Measurements from ENCODE around the gene ZNF579.

Gene ZNF579

DNA sequence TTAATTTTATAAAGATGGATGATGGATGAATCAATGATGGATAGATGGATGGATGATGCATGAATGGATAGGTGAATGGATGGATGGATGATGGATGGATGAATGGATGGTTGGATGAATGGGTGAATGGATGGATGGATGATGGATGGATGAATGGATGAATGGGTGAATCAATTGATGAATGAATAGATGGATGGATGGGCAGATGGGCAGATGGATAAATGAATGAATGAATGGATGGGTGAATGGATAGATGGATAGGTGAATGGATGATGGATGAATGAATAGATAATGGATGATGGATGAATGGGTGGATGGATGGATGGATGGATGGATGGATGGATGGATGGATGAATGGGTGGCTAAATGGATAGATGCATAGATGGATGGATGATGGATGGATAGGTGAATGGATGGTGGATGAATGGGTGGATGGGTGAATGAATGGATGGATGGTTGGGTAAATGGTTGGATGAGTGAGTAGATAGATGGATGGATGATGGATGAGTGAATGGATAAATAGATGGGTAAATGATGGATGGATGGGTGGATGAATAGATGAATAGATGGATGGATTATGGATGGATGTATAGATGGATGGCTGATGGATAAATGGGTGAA lies 12.8 kb downstream of the ZNF579 start:
- DNase-seq (ENCODE audit: low read depth), result no peak

DNA sequence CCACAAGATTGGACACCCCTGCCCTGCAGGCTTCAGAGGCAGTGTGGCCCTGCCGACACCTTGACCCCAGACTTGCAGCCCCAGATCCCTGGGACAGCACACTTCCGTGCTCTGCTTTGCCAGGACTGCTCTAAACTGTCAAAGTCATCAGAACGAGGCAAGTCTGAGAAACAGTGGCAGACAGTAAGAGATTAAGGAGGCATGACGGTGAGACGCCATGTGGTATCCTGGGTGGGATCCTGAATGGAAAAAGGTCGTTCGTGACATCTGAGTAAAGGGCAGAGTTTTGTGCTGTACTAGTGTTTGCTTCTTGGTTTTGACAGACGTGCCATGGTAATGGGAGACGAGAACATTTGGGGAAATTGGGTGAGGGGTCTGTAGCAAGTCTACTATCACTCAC lies 13.8 kb downstream of the ZNF579 start:
- DNase-seq (ENCODE audit: low read depth), result no peak

DNA sequence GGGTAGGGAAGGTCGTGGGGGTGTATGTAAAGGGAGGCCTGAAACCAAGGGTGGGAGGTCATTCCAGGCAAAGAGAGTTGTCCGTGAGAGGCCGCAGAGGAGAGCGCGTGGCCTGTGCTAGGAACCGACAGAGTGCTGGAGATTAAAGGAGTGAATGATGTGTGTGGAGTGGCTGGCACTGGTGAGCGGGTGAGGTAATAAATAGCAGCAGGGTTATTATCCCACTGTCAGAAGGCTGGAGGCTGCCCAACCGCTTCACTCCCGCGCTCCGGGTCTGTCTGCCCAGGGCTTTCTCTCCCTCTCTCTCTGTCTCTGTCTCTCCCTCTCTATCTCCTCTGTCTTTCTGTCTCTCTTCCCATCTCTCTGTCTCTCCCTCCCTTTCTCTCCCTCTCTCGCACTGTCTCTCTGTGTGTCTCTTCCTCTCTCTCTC lies 17.4 kb downstream of the ZNF579 start:
- DNase-seq (ENCODE audit: low read depth), result no peak

DNA sequence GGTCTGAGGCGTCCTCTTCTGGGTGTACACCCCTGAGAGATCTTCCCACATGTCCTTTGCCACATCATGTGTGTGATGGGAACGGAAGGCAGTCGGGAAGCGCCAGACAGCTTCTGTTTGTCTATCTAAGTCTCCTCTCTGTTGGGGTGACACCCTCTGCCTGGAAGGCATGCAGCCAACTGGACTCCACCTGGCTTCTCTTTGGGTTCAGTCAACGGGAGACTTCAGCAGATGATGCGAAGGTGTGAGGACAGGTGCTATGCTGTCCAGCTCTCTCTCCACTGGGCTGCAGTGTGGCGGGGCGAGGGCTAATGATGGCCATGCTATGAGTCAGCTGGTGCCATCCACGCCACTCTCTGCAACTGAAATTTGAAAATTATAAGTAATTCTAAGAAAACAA lies 21.0 kb downstream of the ZNF579 start:
- no peak for DNase-seq (ENCODE audit: low read depth)

DNA sequence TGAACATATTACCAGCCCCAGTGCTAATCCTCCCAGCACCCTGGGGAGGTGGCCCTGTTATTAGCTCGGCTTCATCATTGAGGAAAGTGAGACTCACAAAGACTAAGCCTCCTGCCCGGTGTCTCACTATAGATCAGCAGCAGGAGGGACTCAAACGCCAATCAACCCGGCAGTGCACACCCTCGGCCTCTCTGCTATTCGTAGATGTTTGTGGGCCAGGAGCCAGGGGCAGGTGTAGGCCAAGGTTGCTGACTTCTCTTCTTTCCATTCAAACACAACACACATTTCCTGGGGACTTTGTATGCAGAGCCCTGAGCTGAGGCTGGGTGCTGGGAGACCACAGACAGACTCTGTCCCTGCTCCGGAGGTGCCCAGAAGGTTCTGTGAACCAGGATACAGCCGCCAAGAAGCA lies 25.9 kb downstream of the ZNF579 start:
- no peak for DNase-seq (ENCODE audit: low read depth)

DNA sequence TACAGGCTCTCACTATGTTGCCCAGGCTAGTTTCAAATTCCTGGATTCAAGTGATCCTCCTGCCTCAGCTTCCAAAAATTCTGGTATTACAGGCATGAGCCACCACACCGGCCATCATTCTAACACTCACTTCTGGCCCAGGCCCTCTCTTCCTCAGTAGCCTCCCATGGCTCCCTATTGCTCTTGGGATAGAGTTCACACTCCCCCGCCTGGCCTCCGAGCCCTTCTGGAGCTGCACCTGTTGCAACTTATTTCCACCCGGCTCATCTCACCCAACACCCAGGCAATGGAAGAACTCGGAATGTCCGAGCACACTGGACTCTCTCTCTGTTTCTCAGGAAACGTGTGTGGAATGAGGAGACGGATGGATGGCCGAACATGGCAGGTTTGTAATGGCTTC lies 26.3 kb downstream of the ZNF579 start:
- no peak for DNase-seq (ENCODE audit: low read depth)

DNA sequence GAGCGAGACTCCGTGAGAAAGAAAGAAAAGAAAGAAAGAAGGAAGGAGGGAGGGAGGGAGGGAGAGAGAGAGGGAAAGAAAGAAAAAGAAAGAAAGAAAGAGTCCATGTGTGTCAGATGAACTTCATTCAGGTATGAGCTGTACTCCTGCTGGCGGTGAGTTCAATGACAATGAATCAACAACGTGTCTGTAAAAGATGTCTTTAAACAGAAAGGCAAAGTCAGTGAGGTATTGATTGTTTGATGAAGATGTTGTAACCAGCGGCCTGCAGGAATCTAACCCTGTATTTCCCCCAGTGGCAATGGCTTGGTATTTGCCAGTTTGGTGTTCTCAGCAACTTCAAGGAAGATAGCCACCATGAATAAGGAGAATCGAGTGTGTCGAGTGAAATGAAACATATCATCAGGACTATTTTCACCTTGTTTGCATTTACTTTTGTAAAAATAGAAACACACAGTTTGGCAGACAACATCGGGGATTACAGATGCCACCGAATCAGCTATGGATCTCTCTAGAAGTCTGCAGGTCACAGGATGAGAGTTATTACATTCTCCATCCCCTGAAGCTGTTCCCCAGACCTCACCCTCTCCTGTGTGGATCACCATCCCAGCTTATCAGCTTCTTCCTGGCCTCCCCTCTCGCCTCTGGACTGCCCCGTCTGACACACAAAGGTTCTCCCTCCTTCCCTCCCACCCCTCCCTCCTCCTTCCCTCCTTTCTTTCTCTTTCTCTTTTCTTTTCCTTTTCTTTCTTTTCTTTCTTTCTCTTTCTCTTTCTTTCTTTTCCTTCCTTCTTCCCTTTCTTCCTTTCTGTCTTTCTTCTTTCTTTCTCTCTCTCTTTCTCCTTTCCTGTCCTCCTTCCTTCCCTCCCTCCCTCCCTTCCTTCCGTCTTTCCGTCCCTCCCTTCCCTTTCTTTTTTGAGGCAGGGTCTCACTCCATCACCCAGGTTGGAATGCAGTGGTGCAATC lies 27.1 kb downstream of the ZNF579 start:
- DNase-seq (ENCODE audit: low read depth), result no peak

DNA sequence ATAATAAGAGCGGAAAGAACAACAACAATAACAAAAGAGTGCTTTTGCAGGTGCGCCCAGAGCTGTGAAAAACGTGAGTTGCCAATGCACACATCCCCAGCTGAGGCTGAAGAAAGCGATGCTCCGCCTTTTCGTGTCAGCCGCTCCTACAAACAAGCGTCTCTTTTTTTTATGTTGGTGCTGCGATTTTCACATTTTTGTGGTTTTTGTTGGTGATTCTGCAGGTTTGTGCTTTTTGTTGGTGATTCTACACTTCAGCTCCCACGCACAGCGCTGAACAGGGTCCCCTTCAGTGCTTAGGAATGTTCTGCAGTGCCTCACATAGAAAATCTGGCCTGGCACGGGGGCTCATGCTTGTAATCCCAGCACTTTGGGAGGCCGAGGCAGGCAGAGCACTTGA lies 28.0 kb downstream of the ZNF579 start:
- no peak for DNase-seq (ENCODE audit: low read depth)

DNA sequence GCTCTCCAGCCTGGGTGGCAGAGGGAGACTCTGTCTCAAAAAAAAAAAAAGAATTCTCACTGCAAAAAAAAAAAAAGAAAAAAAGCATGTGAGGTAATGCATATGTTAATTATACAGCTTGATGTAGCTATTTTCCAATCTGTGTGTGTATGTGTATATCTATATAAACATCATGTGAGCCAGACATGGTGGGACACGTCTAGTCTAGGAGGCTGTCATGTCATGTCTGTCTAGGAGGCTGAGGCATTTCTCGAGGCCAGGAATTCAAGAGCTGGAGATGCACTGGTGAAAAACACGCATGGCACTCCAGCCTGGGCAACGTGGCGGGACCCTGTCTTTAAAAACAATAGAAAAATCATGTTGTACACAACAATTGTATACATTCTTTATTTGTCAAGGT lies 28.4 kb downstream of the ZNF579 start:
- no peak for DNase-seq (ENCODE audit: low read depth)

DNA sequence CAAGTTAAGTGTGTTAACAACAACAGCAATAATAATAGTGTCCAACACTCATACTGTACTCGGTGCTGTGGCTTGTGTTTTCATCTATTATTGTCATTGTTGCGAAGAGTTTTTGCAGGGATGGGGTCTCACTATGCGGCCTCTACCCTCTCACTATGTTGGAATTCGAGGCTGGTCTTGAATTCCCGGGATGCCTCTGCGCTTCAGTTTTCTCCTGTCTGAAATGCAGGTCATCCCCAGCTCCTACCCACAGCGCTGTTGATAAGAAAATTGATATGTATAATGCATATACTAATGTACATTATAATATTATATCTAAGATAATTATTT lies 30.4 kb downstream of the ZNF579 start:
- no peak for DNase-seq (ENCODE audit: low read depth)

DNA sequence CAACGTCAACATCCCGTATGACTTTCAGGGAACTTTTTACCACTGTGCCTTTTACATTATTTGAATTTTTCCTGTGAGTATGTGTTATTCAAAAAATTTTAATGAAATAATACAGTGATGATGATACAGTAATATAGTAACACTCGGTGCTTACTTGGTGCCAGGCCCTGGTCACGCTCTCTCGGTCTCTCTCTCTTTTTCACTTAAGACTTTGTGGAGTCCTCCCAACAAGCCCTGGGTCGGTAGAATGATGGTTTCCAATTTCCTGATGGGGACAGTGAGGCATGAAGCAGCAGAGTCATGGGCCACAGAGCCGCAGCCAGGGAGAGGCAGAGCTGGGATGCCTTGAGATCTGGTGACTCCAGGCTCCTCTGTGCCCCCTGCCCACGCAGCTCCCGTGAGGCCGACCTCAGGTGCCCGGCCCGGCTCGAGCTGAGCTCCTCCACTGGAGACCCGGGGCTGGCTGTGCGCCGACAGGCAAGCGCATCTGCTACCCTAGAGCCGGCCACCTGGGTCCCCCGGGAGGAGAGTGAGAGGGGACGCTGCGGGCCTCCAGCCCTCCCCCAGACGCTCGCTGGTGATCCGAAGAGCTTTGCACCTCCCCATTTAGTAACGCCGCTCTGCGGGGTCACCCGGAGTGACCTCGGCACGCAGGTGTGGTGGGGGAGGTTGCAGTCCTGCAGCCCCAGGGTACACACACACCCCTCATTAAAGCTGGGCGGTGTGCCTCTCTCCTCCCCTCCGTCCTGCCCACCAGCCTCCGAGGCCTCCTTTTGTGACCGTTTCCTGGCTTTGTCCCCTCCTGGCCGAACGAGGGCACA lies 30.9 kb downstream of the ZNF579 start:
- no peak for DNase-seq (ENCODE audit: low read depth)

DNA sequence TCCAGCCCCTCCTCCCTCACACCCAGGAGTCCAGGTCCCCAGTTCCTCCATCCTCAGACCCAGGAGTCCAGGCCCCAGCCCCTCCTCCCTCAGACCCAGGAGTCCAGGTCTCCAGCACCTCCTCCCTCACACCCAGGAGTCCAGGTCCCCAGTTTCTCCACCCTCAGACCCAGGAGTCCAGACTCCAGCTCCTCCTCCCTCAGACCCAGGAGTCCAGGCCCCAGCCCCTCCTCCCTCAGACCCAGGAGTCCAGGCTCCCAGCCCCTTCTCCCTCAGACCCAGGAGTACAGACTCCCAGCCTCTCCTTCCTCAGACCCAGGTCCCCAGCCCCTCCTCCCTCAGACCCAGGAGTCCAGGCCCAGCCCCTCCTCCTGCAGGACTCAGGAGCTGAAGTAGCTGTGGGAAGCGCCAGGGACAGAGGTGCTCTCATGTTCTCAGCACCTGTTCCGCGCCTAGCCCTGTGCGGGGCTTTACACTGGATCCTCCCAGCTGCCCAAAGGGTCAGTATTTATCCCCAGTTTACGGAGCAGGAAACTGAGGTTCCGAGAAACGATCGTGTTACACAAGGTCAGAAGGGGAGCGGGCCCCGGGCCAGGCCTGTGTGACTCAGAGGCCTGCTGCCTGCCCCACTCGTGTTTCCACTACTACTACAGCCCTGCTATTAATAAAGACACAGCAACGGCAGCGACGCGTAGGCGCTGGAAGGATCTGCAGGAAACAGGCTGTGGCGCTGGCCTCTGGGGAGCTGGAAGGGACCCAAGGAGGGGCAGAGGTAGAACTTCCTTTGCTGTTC lies 33.6 kb downstream of the ZNF579 start:
- DNase-seq (ENCODE audit: low read depth), result no peak

DNA sequence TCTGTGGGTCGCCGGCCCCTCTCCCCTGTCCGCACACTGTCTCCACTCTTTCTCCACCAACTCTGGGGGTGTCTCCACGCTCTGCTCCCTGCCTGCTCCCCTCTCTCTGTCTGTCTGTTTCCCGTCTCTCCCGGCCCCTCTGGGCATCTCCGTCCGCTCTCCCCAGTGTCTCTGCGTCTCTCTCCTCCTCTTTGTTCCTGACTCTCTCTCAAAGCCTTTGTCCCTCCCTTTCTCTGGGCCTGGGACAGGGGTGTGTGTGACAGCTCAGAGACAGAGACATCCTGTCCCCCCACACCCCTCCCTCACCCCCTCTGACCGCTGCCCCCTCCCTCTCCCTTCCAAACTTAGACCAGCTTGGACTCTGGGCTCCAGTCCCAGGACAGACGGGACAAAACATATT lies 34.6 kb downstream of the ZNF579 start:
- no peak for DNase-seq (ENCODE audit: low read depth)

DNA sequence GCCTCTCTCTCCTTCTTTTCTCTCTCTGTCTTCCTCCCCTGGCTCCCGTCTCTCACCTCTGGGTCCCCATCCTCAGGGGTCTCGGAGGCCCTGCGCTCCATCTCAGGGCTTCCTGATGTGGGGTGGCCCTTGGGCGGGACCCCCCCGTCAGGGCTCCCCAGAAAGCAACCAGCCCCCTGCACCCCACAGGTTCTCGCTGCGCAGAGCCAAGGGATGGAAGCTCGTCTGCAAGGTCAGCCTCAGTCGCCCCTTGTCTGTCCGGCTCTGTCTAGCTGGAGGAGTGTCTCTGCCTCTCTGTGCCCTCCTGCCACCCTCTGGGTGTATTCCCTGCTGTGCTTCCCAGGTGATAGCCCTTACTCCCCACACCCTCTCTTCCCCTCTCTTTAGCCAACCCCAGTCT lies 35.2 kb downstream of the ZNF579 start, which contains the start of gene SBK3:
Gene SBK3, minus strand, starts transcription at position 101 of the 400 bp plus-strand sequence. Its CDS starts 0 bp downstream, at position 101.
- DNase-seq (ENCODE audit: low read depth), result no peak

DNA sequence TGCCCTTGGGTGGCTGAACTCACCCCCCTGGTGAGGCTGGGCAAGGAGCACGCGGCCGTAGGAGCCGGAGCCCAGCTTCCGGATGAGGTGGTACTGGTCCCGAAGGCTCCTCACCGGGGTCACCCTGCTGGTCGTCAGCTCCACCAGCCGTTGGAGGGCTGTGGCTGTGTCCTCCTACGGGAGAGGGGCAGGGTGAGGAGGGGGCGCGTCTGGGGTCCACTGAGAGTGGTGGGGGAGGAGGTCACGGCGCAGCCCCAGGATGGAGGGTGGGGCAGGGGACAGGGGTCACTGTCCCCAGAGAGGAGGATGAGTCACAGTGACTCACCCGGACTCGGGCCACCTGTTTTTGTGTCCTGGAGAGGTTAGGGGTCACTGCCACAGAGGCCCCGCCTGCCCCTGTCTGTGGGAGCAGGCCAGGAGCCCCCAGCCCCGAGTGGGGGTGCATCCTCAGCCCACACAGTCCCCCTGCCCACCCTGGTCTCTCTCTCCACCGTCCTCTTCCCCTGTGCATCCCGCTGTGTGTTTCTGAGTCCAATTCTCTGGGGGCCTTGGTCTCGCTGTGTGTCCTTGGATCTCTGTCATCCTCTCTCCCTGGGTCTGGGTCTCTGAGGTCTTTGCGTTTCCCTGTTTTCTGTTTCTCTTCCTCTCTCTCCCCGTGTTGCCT lies 35.7 kb downstream of the ZNF579 start:
- DNase-seq (ENCODE audit: low read depth), result no peak

DNA sequence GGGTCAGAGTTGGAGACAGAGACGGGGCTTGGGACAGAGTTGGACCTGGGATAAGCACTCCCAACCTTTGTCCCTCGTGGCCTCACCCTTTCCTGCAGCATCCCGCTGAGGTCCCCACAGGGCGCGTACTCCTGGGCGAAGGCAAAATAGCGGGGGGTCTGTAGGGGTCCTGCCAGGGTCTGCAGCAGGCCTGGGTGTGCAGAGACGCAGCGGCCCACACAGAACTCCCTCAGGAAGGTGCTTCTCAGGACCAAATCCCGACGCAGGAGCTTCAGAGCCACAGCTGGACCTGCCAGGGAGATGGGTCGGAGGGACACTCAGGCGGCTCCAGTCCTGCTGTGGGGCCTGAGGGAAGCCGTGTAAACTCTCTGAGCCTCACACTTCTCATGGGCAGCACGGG lies 36.6 kb downstream of the ZNF579 start:
- DNase-seq (ENCODE audit: low read depth), result no peak

DNA sequence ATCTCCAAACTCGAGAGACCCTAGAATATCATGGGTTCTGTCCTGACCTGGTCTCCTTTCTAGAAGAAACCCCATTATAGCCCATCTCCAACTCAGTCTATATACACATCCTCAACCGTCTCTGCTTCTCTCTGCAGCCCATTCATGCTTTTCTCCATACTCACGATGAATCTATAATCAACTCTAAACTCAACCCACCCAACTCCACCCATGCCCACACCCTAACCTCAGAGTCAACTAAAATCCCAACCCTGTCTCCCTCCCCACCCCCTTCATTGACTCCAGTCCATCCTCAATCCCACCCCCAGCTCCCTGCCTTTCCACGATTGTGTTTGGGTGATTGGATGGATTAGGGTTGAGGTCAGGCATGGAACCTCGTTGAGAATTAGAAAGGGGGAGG lies 37.1 kb downstream of the ZNF579 start:
- no peak for DNase-seq (ENCODE audit: low read depth)

DNA sequence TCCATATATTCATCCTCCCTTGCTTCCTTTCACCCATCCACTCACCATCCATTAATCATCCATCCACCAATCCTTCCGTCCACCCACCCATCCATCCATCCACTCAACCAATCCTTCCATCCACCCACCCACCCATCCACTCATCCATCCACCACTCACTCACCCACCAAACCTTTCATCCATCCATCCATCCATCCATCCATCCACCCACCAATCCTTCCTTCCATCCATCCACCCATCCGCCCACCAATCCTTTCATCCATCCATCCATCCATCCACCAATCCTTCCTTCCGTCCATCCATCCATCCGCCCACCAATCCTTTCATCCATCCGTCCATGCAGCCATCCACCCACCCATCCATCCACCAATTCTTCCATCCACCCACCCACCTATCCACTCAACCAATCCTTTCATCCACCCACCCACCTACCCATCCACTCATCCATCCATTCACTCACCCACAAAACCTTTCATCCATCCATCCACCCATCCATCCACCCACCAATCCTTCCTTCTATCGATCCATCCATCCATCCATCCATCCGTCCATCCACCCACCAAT lies 38.3 kb downstream of the ZNF579 start:
- no peak for DNase-seq (ENCODE audit: low read depth)

DNA sequence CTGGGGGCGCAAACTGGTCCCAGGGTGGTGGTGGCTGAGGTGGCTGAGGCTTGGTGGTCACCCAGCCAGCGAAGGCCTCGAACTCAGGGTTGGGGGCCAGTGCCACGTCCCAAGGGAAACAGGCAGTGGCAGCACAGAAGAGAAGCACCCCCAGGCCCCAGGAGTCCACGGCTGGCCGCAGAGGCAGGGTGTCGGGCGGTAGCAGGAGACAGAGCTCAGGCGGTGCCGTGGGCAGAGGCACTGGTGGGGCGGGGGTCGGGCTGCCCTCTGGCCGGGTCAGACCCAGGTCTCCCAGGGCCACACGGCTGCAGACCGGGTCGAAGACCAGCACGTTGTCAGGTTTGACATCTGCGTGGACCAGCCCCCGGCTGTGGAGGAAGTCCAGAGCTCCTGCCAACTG lies 39.6 kb downstream of the ZNF579 start:
- no peak for DNase-seq (ENCODE audit: low read depth)

DNA sequence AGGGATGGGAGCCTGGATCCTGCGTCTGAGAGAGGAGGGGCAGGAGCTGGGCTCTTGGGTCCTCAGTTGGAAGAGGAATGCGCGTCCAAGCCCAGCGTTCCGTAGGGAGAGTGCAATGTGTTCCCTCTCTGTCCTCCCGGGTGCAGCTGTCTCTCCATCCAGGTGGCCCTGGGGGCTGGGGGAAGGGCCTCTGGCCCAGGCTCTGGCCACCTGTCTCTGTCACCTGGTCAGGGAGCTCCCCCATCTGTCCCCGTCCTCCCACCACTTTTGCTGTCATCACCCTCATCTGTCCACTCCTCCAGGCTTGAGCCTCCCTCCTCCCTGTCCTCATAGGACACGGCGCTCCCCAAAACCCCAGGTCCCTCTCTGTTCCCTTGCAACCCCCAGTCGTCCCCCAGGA lies 40.0 kb downstream of the ZNF579 start:
- DNase-seq (ENCODE audit: low read depth), result no peak
